HepG2 (cell line): ENCODE measurements around the gene EPB41L2. TPM values are rescaled to one million over a fixed set of nuclear protein-coding genes. Genes with fewer than 3 reads are reported as not detected.

Source experiments
- ATF4 ChIP-seq, 2 experiments: fragments of 450-650 bp in 1 of 2; sonication (generic) in 1 of 2; formaldehyde crosslinking; IDR thresholded peaks; 2 replicates each; pipeline versions ENCODE4 v1.5.0 to v1.8.0; 2020 to 2022; ENCODE audit warnings: mild to moderate bottlenecking in 1 of 2, missing genetic modification reagents in 1 of 2
- BCLAF1 ChIP-seq: fragments of 450-650 bp; IDR thresholded peaks from 2 replicates; pipeline ENCODE4 v1.6.1; 2017; ENCODE audit warnings: mild to moderate bottlenecking
- CHD4 ChIP-seq: fragments of 200-600 bp; sonication (generic); IDR thresholded peaks from 2 replicates; pipeline ENCODE4 v1.7.0; 2017; ENCODE audit warnings: mild to moderate bottlenecking, low read length, borderline replicate concordance
- ETV6 ChIP-seq: sonication (generic); formaldehyde crosslinking; conservative IDR thresholded peaks from 2 replicates; pipeline ENCODE4 v1.4.0; 2020; ENCODE audit warnings: missing genetic modification reagents
- GATA4 ChIP-seq: sonication (generic); IDR thresholded peaks from 2 replicates; pipeline ENCODE4 v1.6.1; 2016; ENCODE audit warnings: antibody characterized with exemption, low read depth, borderline replicate concordance
- HINFP ChIP-seq: sonication (generic); formaldehyde crosslinking; IDR thresholded peaks from 2 replicates; pipeline ENCODE4 v1.4.0; 2020; ENCODE audit warnings: low read depth, mild to moderate bottlenecking, missing genetic modification reagents
- IRX3 ChIP-seq: sonication (generic); formaldehyde crosslinking; IDR thresholded peaks from 2 replicates; pipeline ENCODE4 v1.8.1; 2023; ENCODE audit warnings: mild to moderate bottlenecking, low read depth, missing genetic modification reagents, borderline replicate concordance
- KLF9 ChIP-seq: IDR thresholded peaks from 2 replicates; pipeline ENCODE4 v1.6.1; 2016; ENCODE audit warnings: low read depth
- MEIS2 ChIP-seq: sonication (generic); formaldehyde crosslinking; IDR thresholded peaks from 2 replicates; pipeline ENCODE4 v1.9.0; 2021; ENCODE audit warnings: mild to moderate bottlenecking, missing genetic modification reagents
- NFIB ChIP-seq: sonication (generic); formaldehyde crosslinking; IDR thresholded peaks from 2 replicates; pipeline ENCODE4 v1.9.0; 2021; ENCODE audit warnings: missing genetic modification reagents, mild to moderate bottlenecking, borderline replicate concordance
- PAF1 ChIP-seq: IDR thresholded peaks from 2 replicates; pipeline ENCODE4 v1.6.1; 2016; ENCODE audit warnings: missing genetic modification reagents, missing compliant biosample characterization
- PHF8 ChIP-seq: sonication (generic); formaldehyde crosslinking; IDR thresholded peaks from 2 replicates; pipeline ENCODE4 v1.5.0; 2020; ENCODE audit warnings: missing genetic modification reagents
- RNF219 ChIP-seq: sonication (generic); formaldehyde crosslinking; IDR thresholded peaks from 2 replicates; pipeline ENCODE4 v1.5.0; 2020; ENCODE audit warnings: mild to moderate bottlenecking, missing genetic modification reagents
- SNAI1 ChIP-seq: sonication (generic); formaldehyde crosslinking; IDR thresholded peaks from 2 replicates; pipeline ENCODE4 v1.5.0; 2020; ENCODE audit warnings: mild to moderate bottlenecking, missing genetic modification reagents, borderline replicate concordance
- ZBTB7A ChIP-seq: sonication (generic); formaldehyde crosslinking; IDR thresholded peaks from 2 replicates; pipeline ENCODE4 v1.8.0; 2022; ENCODE audit warnings: mild to moderate bottlenecking, missing genetic modification reagents
- ZNF136 ChIP-seq: sonication (generic); formaldehyde crosslinking; IDR thresholded peaks from 2 replicates; pipeline ENCODE4 v1.8.1; 2022; ENCODE audit warnings: low read depth, mild to moderate bottlenecking, moderate library complexity, missing genetic modification reagents
- ZNF30 ChIP-seq: sonication (generic); formaldehyde crosslinking; IDR thresholded peaks from 2 replicates; pipeline ENCODE4 v1.5.0; 2020; ENCODE audit warnings: mild to moderate bottlenecking, missing genetic modification reagents
- ZNF597 ChIP-seq: sonication (generic); formaldehyde crosslinking; IDR thresholded peaks from 2 replicates; pipeline ENCODE4 v1.5.0; 2020; ENCODE audit warnings: missing genetic modification reagents
- polyA plus RNA-seq, 8 experiments: library from polyadenylated mRNA; depleted of rRNA in 3 of 8; stranded (reverse) in 7 of 8; unstranded in 1 of 8; fragments of >200 nt; fragmentation: Illumina TruSeq in 4 of 8; extraction: Trizol in 4 of 8; gene quantifications; 2 replicates each; pipeline versions ENCODE4 v1.2.1 to v1.2.3, GENCODE V29; 2011 to 2016; ENCODE audit warnings: low read depth in 4 of 8, missing spikeins in 1 of 8, mixed read lengths in 1 of 8; ENCODE audit not compliant: insufficient read depth in 1 of 8
- total RNA-seq, 5 experiments: library from RNA; depleted of rRNA; stranded (reverse); fragments of >200 nt; fragmentation: Illumina TruSeq; extraction: Trizol; gene quantifications; 2 replicates each; pipeline ENCODE4 v1.2.3, GENCODE V29; 2016; ENCODE audit warnings: low read depth in 1 of 5
- TF ChIP-seq, protein P1 (sequence below): sonication (generic); formaldehyde crosslinking; IDR thresholded peaks from 2 replicates; pipeline ENCODE4 v1.4.0; 2020; ENCODE audit warnings: mild to moderate bottlenecking, missing genetic modification reagents

EPB41L2 gene
- total and polyA plus RNA-seq, 2 of the 13 experiments (the other 11 are each of a cell fraction or from before 2014, with no cell fraction given): 41.7 to 56.4 TPM

DNA sequence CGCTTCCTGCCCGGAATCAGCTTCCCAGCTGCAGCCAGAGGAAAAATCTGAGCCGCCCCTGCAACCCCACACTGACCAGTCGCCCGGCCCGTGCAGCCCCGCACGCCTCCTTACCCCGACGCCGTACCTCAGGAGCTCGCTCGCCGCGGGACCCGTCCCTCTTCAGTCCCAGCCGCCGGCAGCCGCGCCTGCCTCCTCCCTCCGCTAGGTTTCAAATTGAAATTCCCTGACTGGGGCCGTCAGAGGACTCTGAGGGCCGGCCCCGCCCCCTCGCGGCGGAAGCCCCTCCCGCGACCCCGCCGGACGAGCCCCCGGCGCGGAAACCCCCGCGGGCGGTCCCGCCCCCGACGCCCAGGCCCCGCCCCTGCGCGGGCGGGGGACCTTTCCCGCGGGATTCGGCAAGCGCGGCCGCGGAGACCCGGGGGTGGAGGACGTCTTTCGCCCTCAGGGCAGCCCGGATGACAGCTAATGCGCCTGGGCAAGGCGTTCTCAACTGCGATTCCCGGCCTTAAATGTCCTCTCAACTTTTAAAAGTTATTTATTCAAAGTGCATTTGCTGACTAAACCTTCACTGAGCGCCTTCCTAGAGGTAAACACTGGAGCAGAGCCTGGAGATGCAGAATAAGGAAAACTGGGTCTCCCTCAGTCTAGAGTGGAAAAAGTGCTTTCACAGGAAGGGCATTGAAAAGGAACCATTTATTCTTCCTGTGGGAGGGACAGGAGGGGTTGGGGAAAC is at the start of gene EPB41L2 (continued):
- TF ChIP-seq ZNF30 (CRISPR knock-in tag) (no peak), ZBTB7A (CRISPR knock-in tag) (no peak), BCLAF1 (no peak), ATF4 (CRISPR knock-in tag; IDR thresholded peaks at IDR 0.05) (no peak), ETV6 (CRISPR knock-in tag) (no peak; the same call in 1 of the 2 replicates), KLF9 (CRISPR knock-in tag) (peak; percentile 8; the same call in 1 of the 2 replicates), PAF1 (CRISPR knock-in tag) (no peak), CHD4 (no peak), PHF8 (CRISPR knock-in tag) (peak; percentile 40), ZNF136 (CRISPR knock-in tag) (no peak), IRX3 (0 out of 2 replicates have a peak, but pooled peaks have one; percentile 21), MEIS2 (CRISPR knock-in tag) (no peak; the same call in none of the 2 replicates), HINFP (CRISPR knock-in tag) (no peak), ZNF597 (CRISPR knock-in tag) (no peak), SNAI1 (no peak), RNF219 (CRISPR knock-in tag) (no peak), GATA4 (no peak; the same call in 1 of the 2 replicates), NFIB (no peak)
- TF ChIP-seq, protein P1, sequence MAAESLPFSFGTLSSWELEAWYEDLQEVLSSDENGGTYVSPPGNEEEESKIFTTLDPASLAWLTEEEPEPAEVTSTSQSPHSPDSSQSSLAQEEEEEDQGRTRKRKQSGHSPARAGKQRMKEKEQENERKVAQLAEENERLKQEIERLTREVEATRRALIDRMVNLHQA (CRISPR knock-in tag): no peak
